Fibroblast of the aortic adventitia (primary cell): ENCODE results near the gene TRIM52. TPM values are rescaled to one million over a fixed set of nuclear protein-coding genes. Genes with fewer than 3 reads are reported as not detected.

Experiments
- DNase-seq: peaks from one replicate; pipeline ENCODE4 v3.0.0-alpha.2; 2010; ENCODE audit warnings: low read depth
- H3K4me3 ChIP-seq: 2 replicates; pipeline ENCODE4 v1.5.1; 2011; ENCODE audit warnings: low read depth, mild to moderate bottlenecking, control low read depth, low read length, moderate library complexity
- CTCF ChIP-seq: IDR thresholded peaks from 2 replicates; pipeline ENCODE4 v1.5.1; 2011; ENCODE audit warnings: mild to moderate bottlenecking, low read length, control low read depth, inconsistent platforms; ENCODE audit not compliant: insufficient read depth
- small RNA-seq: library from RNA; depleted of rRNA; stranded (forward); fragments of <200 nt; gene quantifications from one replicate; pipeline ENCODE3, GENCODE V24; 2012
- total RNA-seq: library from RNA; depleted of rRNA; stranded (reverse); fragments of >200 nt; gene quantifications from 2 replicates; pipeline ENCODE4 v1.2.3, GENCODE V29; 2012; ENCODE audit warnings: low replicate concordance

Gene TRIM52
- total RNA-seq, 1 donor: 7.4 TPM

- no peak for TF ChIP-seq CTCF
- no peak for DNase-seq
- H3K4me3 ChIP-seq: no peak overlapping the region
Observed at GRCh38 chr5:181207960-181208253, 53.0 kb downstream of the TRIM52 start.

DNA sequence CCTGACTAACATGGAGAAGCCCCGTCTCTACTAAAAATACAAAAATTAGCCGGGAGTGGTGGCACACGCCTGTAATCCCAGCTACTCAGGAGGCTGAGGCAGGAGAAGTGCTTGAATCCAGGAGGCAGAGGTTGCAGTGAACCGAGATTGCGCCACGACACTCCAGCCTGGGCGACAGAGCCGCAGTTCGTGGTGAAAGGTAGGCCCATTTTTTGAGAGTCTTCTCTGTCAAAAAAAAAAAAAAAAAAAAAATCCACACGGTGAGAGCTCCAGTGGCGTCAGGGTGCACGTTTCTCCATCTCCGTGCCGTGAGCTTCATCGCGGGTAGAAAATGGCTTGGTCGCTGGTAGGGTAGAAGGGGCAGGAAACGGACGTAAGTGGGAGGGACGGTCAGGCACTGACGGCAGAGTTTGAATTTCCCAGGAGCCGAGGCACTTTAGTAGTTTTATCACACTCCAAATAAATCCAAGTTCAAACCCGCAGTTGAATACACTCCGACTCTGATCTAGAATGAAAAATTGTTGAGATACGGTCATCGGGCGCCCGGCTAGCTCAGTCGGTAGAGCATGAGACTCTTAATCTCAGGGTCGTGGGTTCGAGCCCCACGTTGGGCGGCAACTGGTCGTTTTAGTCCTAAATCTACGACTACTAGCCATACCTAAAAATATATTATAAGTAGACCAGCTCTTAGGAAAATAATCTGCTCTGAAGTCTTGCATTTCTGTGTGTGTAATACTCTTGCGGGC is 53.6 kb downstream of the TRIM52 start:
- H3K4me3 ChIP-seq: peak overlapping the region; percentile 64
- TF ChIP-seq CTCF: no peak
- peak; percentile 93 for DNase-seq

DNA sequence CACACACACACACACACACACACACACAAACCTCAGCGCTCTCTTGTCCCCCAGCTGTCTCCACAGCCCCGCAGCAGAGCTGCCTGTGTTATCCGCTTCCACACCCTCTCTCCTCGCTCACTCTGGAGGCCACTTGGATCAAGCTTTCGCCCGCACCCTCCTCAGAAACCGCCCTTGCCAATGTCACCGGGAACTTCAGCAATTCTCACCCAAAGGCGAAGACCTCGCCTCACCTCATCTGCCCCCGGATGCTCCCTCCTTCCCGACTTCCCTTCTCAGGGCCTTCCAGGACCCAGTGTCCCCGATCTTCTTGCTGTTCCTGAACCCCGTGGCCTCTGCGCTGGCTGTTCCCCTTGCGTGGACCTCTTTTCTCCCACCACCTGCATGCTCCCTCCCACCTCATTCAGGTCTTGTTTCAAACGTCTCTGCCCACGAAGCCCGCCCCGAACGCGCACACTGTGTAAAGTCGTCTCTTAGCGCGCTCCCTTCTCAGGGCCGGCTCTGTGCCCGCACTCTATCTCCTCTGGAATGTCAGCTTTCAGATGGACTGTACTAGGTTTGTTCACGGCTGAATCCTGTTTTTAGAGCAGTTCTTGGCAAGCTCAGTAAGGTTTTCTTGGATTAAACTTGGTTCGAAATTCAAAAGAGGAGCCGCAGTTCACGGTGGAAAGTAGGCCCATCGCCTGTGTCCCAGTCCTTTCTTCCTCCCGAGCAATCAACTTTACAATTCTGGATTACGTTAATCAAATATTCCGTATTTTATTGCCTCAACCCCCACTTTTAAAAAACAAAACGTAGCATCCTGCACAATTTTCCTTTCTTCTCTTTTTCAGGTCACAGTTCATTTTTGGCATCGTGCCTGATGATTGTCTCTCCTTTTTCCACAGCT is 54.9 kb downstream of the TRIM52 start:
- peak overlapping the region; percentile 49 for H3K4me3 ChIP-seq
- DNase-seq: no peak
- no peak for TF ChIP-seq CTCF

Small RNA genes within 50 kb of the gene (small RNA-seq; reads per million reads assigned to genes)
- gene MIR4638 (not detected), gene RNU6-705P (not detected), gene SNORD95 (not detected), gene SNORD96A (not detected)

Other genes with a start within 250 kb of the TRIM52 start
- not detected in 2 replicates for gene BTNL9, start 220.9 kb downstream of the TRIM52 start, total RNA-seq
- gene OR2V1, start 130.0 kb downstream of the TRIM52 start, total RNA-seq: not detected in 2 replicates
- gene OR2V2, start 113.6 kb downstream of the TRIM52 start, total RNA-seq: not detected in 2 replicates
- gene TRIM7, start 55.9 kb downstream of the TRIM52 start, total RNA-seq: 0.74 and 3.3 TPM in 2 replicates
- gene TRIM41, start 37.9 kb downstream of the TRIM52 start, total RNA-seq: 12.7 and 19.1 TPM in 2 replicates
- gene RACK1, start 17.2 kb downstream of the TRIM52 start, total RNA-seq: 2,117 and 4,931 TPM in 2 replicates
- gene OR4F3, start 106.1 kb upstream of the TRIM52 start, total RNA-seq: 0.54 TPM in 1 of 2 replicates, not detected in the other